AG04449 (cell line): Measurements from ENCODE around the gene MLF1.

Experiments
- CTCF ChIA-PET: fragments of 350-600 bp; formaldehyde crosslinking; extraction: SDS; loops from one replicate; lab custom pipeline; 2021; ENCODE audit warnings: antibody characterized with exemption; lab: Yijun Ruan, JAX
- POLR2A ChIA-PET: fragments of 400-600, 350-600 bp; formaldehyde crosslinking; extraction: SDS; loops from one replicate; lab custom pipeline; 2020; ENCODE audit warnings: antibody characterized with exemption, inconsistent platforms; lab: Yijun Ruan, JAX
- DNase-seq: peaks from one replicate; pipeline ENCODE4 v3.0.0-alpha.2; 2010; ENCODE audit warnings: low read depth, low spot score
- H3K4me3 ChIP-seq: 2 replicates; pipeline ENCODE4 v1.5.1; 2011; ENCODE audit warnings: low read depth, mild to moderate bottlenecking, control low read depth, low read length
- TF ChIP-seq, protein P1 (sequence below): IDR thresholded peaks from one replicate; pipeline ENCODE4 v1.5.1; 2011; ENCODE audit warnings: mild to moderate bottlenecking, moderate library complexity, low read length, control low read depth, inconsistent platforms; ENCODE audit not compliant: insufficient read depth; ENCODE audit errors: missing control alignments

Gene MLF1, protein sequence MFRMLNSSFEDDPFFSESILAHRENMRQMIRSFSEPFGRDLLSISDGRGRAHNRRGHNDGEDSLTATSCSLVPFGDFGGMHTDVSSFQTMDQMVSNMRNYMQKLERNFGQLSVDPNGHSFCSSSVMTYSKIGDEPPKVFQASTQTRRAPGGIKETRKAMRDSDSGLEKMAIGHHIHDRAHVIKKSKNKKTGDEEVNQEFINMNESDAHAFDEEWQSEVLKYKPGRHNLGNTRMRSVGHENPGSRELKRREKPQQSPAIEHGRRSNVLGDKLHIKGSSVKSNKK

DNA sequence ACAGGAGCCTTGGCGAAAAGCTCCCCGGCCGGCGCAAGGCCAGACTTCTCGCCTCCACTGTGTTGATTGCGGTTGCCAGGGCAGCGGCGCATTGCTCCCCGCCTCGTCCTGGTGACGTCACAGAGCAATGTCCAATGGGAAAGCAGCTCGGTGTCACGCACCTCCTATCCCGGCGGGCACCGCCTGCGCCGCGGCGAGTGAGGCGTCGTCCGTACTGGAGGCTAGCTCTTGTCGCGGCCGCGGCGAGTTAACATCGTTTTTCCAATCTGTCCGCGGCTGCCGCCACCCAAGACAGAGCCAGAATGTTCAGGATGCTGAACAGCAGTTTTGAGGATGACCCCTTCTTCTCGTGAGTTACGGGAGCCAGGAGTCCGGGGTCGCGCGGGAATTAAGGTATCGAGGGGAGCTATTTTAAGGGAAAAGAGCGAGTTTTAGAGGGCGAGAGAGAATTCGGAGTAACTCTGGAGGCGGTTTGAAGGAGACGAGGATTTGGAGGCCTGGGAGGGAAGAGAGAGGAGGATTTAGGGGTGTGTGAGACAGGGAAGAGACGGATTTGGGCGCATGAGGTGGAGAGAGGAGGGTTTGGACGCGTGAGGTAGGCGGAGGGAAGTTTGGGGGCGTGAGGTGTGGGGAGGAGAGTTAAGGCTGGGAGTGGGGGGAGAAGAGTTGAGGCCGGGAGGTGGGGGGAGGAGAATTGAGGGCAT lies at the start of gene MLF1:
TSS of gene MLF1 (plus strand) at position 196 of the 704 bp plus-strand sequence. CDS start at position 303, 107 bp downstream.
- ChIA-PET CTCF (interaction anchor here (0.6 to 4.7 kb wide), 6 partner anchors 31 to 953 kb away, joined by 3 to 29 read pairs (median 6); partner anchors contain the start of gene GFM1), POLR2A (interaction anchor here (0.6 to 1.3 kb wide), 2 partner anchors 73 to 461 kb away, joined by 4 to 13 read pairs; partner anchors contain the start of genes GFM1 and RSRC1)
- DNase-seq: peak; percentile 62
- H3K4me3 ChIP-seq: peak within 1 kb of the TSS; percentile 76
- TF ChIP-seq, protein P1, sequence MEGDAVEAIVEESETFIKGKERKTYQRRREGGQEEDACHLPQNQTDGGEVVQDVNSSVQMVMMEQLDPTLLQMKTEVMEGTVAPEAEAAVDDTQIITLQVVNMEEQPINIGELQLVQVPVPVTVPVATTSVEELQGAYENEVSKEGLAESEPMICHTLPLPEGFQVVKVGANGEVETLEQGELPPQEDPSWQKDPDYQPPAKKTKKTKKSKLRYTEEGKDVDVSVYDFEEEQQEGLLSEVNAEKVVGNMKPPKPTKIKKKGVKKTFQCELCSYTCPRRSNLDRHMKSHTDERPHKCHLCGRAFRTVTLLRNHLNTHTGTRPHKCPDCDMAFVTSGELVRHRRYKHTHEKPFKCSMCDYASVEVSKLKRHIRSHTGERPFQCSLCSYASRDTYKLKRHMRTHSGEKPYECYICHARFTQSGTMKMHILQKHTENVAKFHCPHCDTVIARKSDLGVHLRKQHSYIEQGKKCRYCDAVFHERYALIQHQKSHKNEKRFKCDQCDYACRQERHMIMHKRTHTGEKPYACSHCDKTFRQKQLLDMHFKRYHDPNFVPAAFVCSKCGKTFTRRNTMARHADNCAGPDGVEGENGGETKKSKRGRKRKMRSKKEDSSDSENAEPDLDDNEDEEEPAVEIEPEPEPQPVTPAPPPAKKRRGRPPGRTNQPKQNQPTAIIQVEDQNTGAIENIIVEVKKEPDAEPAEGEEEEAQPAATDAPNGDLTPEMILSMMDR: no peak

DNA sequence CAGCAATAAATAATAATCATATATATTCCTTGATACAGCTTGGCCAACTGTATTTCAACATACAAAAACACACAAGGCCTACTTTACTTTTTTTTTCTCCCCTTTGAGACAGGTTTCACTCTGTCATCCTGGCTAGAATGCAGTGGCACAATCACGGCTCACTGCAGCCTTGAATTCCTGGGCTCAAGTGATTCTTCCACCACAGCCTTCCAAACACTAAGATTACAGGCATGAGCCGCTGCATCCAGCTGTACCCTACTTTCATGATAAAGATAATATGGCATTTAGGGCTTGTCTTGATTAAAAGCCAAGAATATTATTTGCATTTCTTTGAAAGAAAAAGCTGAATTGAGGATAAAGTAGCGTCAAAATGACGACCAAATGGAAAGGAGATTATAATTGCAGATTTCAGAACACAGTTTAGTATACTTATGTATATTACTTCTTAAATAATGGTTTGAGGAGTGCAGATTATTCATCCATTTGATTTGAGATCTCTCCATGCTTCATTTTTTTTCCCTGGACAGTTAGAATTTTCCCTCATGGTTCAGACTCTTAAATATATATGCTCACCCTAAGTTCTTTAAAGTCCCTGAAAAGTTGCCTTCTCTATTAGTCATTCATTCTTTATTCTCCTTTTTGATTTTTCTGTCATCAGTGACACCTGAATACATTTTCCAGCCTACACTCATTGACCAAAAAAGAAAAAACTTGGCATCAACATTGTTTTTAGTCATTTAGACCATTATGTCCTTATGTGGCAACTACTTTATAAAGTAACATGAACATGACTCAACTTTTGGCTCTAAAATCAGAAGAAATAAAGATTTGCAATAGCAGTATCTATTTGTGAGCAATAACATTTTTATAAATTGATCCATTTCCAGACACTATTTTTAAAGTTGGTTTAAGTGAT lies 48.5 kb upstream of the MLF1 start:
- ChIA-PET POLR2A (no interaction called here), CTCF (interaction anchor here (0.9 to 3.8 kb wide), 5 partner anchors 9 to 990 kb away, joined by 3 to 17 read pairs (median 4); no protein-coding TSS in a partner anchor)
- no peak overlapping the region for H3K4me3 ChIP-seq
- DNase-seq: peak; percentile 34
- TF ChIP-seq, protein P1: no peak

DNA sequence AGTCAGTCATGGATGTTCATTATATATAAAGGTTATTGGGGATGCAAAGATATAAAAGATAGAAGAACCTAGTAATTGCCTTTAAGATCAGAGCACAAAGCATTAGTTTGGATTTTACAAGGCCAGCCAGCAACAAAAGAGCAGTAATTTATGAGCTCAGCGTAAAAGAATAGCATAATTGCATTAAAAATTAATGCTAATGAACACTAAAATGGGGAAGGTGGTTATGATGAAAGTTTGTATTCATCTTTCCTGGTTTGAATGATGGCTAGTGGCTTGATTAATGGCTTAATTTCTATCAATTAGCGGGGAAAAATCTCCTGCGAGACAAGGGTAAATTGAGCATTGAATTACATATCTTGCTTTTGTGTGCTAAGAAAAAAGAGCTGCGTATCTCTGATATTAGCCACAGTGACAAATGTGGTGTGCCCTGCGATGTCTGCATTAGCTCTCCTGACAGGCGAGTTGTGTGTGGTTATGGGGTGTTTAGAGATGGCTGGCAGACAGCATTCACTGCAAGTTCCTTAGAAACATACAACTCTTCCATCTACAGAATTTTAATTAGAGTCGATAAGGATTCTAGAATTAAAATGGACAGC lies 42.8 kb upstream of the MLF1 start:
- TF ChIP-seq, protein P1: no peak
- no peak for DNase-seq
- H3K4me3 ChIP-seq: no peak overlapping the region
- ChIA-PET POLR2A (no interaction called here), CTCF (interaction anchor here (0.9 to 6.6 kb wide), 5 partner anchors 12 to 922 kb away, joined by 3 to 55 read pairs (median 6); no protein-coding TSS in a partner anchor)

DNA sequence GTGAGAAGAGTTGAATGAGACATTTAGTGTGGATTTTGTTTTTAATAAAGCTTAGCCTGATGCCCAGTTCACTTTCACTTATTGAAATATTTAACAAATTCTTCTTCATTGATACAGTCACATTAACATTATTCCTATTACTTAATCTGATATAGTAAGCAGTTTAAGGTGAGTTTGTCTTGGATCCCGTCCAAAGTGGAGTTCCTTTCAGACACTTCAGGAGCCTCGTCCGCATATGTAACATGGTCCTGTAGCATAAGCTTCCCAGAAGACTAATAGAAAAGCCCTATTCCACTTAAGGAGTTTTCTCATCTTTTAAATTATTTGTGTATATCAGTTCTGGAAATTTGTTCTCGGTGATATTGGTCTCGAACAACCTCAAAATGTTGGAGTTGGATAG lies 39.7 kb upstream of the MLF1 start:
- H3K4me3 ChIP-seq: no peak overlapping the region
- POLR2A ChIA-PET: no interaction called here
- no peak for DNase-seq
- TF ChIP-seq, protein P1: no peak
- CTCF ChIA-PET: interaction anchor here (0.6 to 6.6 kb wide), 12 partner anchors 9 to 999 kb away, joined by 3 to 55 read pairs (median 4); partner anchors contain the start of gene RSRC1

DNA sequence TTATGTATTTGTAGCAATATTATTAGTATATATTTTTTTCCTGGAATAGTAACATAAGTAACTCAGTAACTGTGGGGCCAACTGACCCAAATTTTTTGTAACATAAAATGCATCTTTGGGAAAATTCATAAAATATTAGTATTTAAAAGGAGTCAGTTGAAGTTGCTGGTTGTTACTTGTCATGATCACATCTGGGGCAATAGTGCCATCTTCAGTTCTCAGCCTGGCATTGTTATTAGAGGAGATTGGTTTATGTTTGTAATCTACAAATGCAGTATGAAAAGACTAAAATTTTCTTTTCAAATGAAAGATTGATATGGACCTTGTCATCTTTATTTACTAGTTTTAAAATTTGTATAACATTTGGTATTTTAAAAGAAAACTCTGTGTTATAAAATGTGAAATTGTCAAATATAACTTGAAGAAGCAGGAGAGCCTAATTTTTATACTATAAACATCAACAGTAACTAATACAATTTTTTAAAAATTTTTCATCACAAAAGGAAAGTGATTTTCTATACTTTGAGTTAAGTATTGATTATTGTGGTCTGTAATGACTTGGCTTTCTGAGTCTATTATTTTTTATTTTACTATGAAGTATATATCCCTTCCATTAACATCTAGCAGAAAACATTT lies 38.8 kb upstream of the MLF1 start:
- DNase-seq: no peak
- TF ChIP-seq, protein P1: peak; percentile 55
- H3K4me3 ChIP-seq: no peak overlapping the region
- ChIA-PET CTCF (interaction anchor here (0.9 to 6.6 kb wide), 11 partner anchors 8 to 1000 kb away, joined by 3 to 55 read pairs (median 4); partner anchors contain the start of gene RSRC1), POLR2A (no interaction called here)
